Cerebellar cortex (tissue), 1 donor: ENCODE results near the gene CDNF.

ENCODE experiments used
- DNase-seq: peaks from one replicate; pipeline ENCODE4 v3.0.0-alpha.2; 2015; ENCODE audit warnings: low spot score

CDNF gene

GRCh38 chr10:14798636-14799035, 39.2 kb downstream of the CDNF start:
- no peak for DNase-seq

- no peak for DNase-seq
These were observed 49.9 kb downstream of the CDNF start for GRCh38 chr10:14787938-14788337.

GRCh38 chr10:14784459-14785055, 53.3 kb downstream of the CDNF start:
- DNase-seq: no peak

GRCh38 chr10:14782691-14783363, 55.0 kb downstream of the CDNF start:
- DNase-seq: no peak

GRCh38 chr10:14781763-14782162, 56.1 kb downstream of the CDNF start:
- no peak for DNase-seq

- DNase-seq: no peak
These were observed 58.7 kb downstream of the CDNF start for GRCh38 chr10:14779001-14779651.

GRCh38 chr10:14776546-14776945, 61.3 kb downstream of the CDNF start:
- DNase-seq: no peak

GRCh38 chr10:14775656-14776055, 62.2 kb downstream of the CDNF start:
- DNase-seq: no peak

- DNase-seq: no peak
These were observed 63.0 kb downstream of the CDNF start, which contains the start of gene FAM107B for GRCh38 chr10:14774797-14775196. Gene FAM107B (minus strand): TSS chr10:14774897. CDS start chr10:14774663, 234 bp downstream.

GRCh38 chr10:14774214-14774580, 63.6 kb downstream of the CDNF start:
- no peak for DNase-seq

- DNase-seq: no peak
These were observed 64.2 kb downstream of the CDNF start for GRCh38 chr10:14773551-14774213.

GRCh38 chr10:14772399-14772798, 65.4 kb downstream of the CDNF start:
- DNase-seq: no peak

GRCh38 chr10:14770927-14771326, 66.9 kb downstream of the CDNF start:
- no peak for DNase-seq
